ENCODE measurements around the gene LSM7.

GRCh38 chr19:2376784-2377519 is 48.6 kb upstream of the LSM7 start:
- TF ChIP-seq CTCF (IDR thresholded peaks at IDR 0.05) (no peak), POLR2A (IDR thresholded peaks at IDR 0.05) (no peak)
